WTC11 (cell line): ENCODE results near the gene SPATA32. TPM values are rescaled to one million over a fixed set of nuclear protein-coding genes. Genes with fewer than 3 reads are reported as not detected.

Source experiments
- ATAC-seq: fragments of 200-7000 bp; cut with Tn5 transposase; 2 replicates; pipeline ENCODE4 v1.10.0; 2021; ENCODE audit warnings: mild to moderate bottlenecking, moderate library complexity
- CTCF ChIA-PET: fragments of 300-600 bp; sonication (Branson Sonifier 250); formaldehyde crosslinking; loops from one replicate; lab custom pipeline; 2021; ENCODE audit warnings: antibody characterized with exemption; lab: Charles Lee
- POLR2A ChIA-PET: fragments of 350-600 bp; sonication (Branson Sonifier 250); formaldehyde crosslinking; loops from one replicate; lab custom pipeline; 2021; ENCODE audit warnings: antibody characterized with exemption; lab: Charles Lee
- DNase-seq: peaks from one replicate; pipeline ENCODE4 v3.0.0; 2021; ENCODE audit warnings: low spot score
- H3K27ac Mint-ChIP-seq: 2 replicates; pipeline ENCODE4 v1.8.0; 2021; ENCODE audit warnings: mixed read lengths
- H3K27me3 Mint-ChIP-seq: 2 replicates; pipeline ENCODE4 v1.8.0; 2021; ENCODE audit warnings: low read depth, mild to moderate bottlenecking, moderate library complexity, mixed read lengths
- H3K36me3 Mint-ChIP-seq: 2 replicates; pipeline ENCODE4 v1.8.0; 2021; ENCODE audit warnings: mixed read lengths
- H3K4me1 Mint-ChIP-seq: 2 replicates; pipeline ENCODE4 v1.8.0; 2022; ENCODE audit warnings: mixed read lengths
- H3K4me3 Mint-ChIP-seq: 2 replicates; pipeline ENCODE4 v1.8.0; 2021; ENCODE audit warnings: mild to moderate bottlenecking, moderate library complexity, mixed read lengths
- H3K9me3 Mint-ChIP-seq: 2 replicates; pipeline ENCODE4 v1.8.0; 2021; ENCODE audit warnings: mixed read lengths
- AFF4 ChIP-seq: sonication (generic); formaldehyde crosslinking; IDR thresholded peaks from 2 replicates; pipeline ENCODE4 v1.8.1; 2023; ENCODE audit warnings: mild to moderate bottlenecking, missing genetic modification reagents, borderline replicate concordance
- ATF3 ChIP-seq: sonication (generic); formaldehyde crosslinking; conservative IDR thresholded peaks from 2 replicates; pipeline ENCODE4 v1.8.1; 2022; ENCODE audit warnings: mild to moderate bottlenecking, missing genetic modification reagents
- ATF6 ChIP-seq: sonication (generic); formaldehyde crosslinking; IDR thresholded peaks from 2 replicates; pipeline ENCODE4 v1.8.1; 2023; ENCODE audit warnings: mild to moderate bottlenecking, missing genetic modification reagents
- ETV6 ChIP-seq: sonication (generic); formaldehyde crosslinking; IDR thresholded peaks from 2 replicates; pipeline ENCODE4 v1.8.1; 2022; ENCODE audit warnings: mild to moderate bottlenecking, missing genetic modification reagents
- JAZF1 ChIP-seq: fragments of 250-450 bp; sonication (Bioruptor Pico); IDR thresholded peaks from 2 replicates; pipeline ENCODE4 v1.9.0; 2021; ENCODE audit warnings: moderate library complexity, mild to moderate bottlenecking, inconsistent platforms
- MXD4 ChIP-seq: fragments of 250-450 bp; sonication (Bioruptor Pico); IDR thresholded peaks from 2 replicates; pipeline ENCODE4 v1.8.0; 2021; ENCODE audit warnings: mild to moderate bottlenecking, moderate library complexity, borderline replicate concordance
- NFATC4 ChIP-seq: fragments of 250-450 bp; sonication (Bioruptor Pico); IDR thresholded peaks from 2 replicates; pipeline ENCODE4 v1.9.0; 2021; ENCODE audit warnings: mild to moderate bottlenecking
- RELA ChIP-seq: sonication (generic); formaldehyde crosslinking; IDR thresholded peaks from 2 replicates; pipeline ENCODE4 v1.8.1; 2022; ENCODE audit warnings: missing genetic modification reagents, mild to moderate bottlenecking, borderline replicate concordance
- SOX15 ChIP-seq: fragments of 250-450 bp; sonication (Bioruptor Pico); IDR thresholded peaks from 2 replicates; pipeline ENCODE4 v1.9.0; 2021; ENCODE audit warnings: mild to moderate bottlenecking
- TP53 ChIP-seq: sonication (generic); formaldehyde crosslinking; IDR thresholded peaks from 2 replicates; pipeline ENCODE4 v1.8.1; 2023; ENCODE audit warnings: mild to moderate bottlenecking, missing genetic modification reagents
- ZNF263 ChIP-seq: sonication (generic); formaldehyde crosslinking; IDR thresholded peaks from 2 replicates; pipeline ENCODE4 v1.8.1; 2022; ENCODE audit warnings: low read depth, mild to moderate bottlenecking, moderate library complexity, missing genetic modification reagents
- ZNF423 ChIP-seq: fragments of 250-450 bp; sonication (Bioruptor Pico); IDR thresholded peaks from 2 replicates; pipeline ENCODE4 v2.1.2; 2022; ENCODE audit warnings: mild to moderate bottlenecking, moderate library complexity
- total RNA-seq: library from RNA; stranded (reverse); gene quantifications from 3 replicates; pipeline ENCODE4 v1.2.3, GENCODE V29; 2021
- TF ChIP-seq, protein P1 (sequence below): sonication (generic); formaldehyde crosslinking; IDR thresholded peaks from 2 replicates; pipeline ENCODE4 v1.8.0; 2023; ENCODE audit warnings: missing genetic modification reagents, mild to moderate bottlenecking, borderline replicate concordance
- TF ChIP-seq, protein P2 (sequence below): fragments of 200-600 bp; IDR thresholded peaks from 2 replicates; pipeline ENCODE4 v1.8.0; 2022; ENCODE audit warnings: antibody characterized with exemption
- TF ChIP-seq, protein P3 (sequence below): sonication (generic); formaldehyde crosslinking; IDR thresholded peaks from 2 replicates; pipeline ENCODE4 v1.8.1; 2023; ENCODE audit warnings: mild to moderate bottlenecking, missing genetic modification reagents, moderate library complexity
- TF ChIP-seq, protein P4 (sequence below): sonication (generic); formaldehyde crosslinking; IDR thresholded peaks from 2 replicates; pipeline ENCODE4 v1.8.1; 2022; ENCODE audit warnings: low read depth, mild to moderate bottlenecking, moderate library complexity, missing genetic modification reagents, borderline replicate concordance

SPATA32 gene
- total RNA-seq, 1 experiment from 2014 or later = 0.15 TPM

DNA sequence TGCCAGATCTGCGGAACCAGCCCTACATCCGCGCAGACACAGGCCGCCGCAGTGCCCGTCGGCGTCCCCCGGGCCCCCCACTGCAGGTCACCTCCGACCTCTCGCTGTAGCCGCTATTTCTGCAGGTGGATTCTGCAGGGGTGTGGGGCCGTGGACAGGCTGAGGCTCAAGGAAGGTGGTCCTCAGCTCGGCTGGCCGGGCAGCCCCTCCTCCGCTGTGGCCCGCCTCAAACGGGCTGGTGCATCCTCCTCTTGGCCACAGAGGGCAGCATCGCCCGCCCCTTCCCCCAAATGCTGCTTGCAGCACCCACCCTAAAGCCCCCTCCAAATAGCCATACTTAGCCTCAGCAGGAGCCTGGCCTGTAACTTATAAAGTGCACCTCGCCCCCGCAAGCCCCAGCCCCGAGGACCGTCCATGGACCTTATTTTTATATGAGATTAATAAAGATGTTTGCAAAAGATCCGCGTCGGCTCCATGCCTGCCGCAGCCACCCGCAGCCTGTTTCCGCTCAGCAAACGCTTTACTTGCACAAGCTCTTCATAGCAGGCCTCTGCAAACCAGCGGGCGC, 14.9 kb downstream of the SPATA32 start:
- peak; percentile 73 for DNase-seq
- Mint-ChIP-seq H3K27ac (peak overlapping the region; percentile 80), H3K36me3 (peaks cover 7% of the 10 kb centered on the region), H3K9me3 (no peaks in the 10 kb centered on the region), H3K4me1 (peaks cover 22% of the 10 kb centered on the region)
- TF ChIP-seq, protein P1, sequence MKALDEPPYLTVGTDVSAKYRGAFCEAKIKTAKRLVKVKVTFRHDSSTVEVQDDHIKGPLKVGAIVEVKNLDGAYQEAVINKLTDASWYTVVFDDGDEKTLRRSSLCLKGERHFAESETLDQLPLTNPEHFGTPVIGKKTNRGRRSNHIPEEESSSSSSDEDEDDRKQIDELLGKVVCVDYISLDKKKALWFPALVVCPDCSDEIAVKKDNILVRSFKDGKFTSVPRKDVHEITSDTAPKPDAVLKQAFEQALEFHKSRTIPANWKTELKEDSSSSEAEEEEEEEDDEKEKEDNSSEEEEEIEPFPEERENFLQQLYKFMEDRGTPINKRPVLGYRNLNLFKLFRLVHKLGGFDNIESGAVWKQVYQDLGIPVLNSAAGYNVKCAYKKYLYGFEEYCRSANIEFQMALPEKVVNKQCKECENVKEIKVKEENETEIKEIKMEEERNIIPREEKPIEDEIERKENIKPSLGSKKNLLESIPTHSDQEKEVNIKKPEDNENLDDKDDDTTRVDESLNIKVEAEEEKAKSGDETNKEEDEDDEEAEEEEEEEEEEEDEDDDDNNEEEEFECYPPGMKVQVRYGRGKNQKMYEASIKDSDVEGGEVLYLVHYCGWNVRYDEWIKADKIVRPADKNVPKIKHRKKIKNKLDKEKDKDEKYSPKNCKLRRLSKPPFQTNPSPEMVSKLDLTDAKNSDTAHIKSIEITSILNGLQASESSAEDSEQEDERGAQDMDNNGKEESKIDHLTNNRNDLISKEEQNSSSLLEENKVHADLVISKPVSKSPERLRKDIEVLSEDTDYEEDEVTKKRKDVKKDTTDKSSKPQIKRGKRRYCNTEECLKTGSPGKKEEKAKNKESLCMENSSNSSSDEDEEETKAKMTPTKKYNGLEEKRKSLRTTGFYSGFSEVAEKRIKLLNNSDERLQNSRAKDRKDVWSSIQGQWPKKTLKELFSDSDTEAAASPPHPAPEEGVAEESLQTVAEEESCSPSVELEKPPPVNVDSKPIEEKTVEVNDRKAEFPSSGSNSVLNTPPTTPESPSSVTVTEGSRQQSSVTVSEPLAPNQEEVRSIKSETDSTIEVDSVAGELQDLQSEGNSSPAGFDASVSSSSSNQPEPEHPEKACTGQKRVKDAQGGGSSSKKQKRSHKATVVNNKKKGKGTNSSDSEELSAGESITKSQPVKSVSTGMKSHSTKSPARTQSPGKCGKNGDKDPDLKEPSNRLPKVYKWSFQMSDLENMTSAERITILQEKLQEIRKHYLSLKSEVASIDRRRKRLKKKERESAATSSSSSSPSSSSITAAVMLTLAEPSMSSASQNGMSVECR (CRISPR knock-in tag) = peak; percentile 41; the same call in 1 of the 2 replicates
- TF ChIP-seq, protein P2, sequence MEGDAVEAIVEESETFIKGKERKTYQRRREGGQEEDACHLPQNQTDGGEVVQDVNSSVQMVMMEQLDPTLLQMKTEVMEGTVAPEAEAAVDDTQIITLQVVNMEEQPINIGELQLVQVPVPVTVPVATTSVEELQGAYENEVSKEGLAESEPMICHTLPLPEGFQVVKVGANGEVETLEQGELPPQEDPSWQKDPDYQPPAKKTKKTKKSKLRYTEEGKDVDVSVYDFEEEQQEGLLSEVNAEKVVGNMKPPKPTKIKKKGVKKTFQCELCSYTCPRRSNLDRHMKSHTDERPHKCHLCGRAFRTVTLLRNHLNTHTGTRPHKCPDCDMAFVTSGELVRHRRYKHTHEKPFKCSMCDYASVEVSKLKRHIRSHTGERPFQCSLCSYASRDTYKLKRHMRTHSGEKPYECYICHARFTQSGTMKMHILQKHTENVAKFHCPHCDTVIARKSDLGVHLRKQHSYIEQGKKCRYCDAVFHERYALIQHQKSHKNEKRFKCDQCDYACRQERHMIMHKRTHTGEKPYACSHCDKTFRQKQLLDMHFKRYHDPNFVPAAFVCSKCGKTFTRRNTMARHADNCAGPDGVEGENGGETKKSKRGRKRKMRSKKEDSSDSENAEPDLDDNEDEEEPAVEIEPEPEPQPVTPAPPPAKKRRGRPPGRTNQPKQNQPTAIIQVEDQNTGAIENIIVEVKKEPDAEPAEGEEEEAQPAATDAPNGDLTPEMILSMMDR = peak; percentile 32; the same call in 1 of the 2 replicates
- TF ChIP-seq MXD4 = no peak
- no peak for TF ChIP-seq NFATC4 (CRISPR knock-in tag)
- TF ChIP-seq ETV6 = 0 out of 2 replicates have a peak, but pooled peaks have one; percentile 9
- peak; percentile 11; the same call in 1 of the 2 replicates for TF ChIP-seq TP53
- TF ChIP-seq, all 79 proteins: peak for 4
- CTCF ChIA-PET = interaction anchor here (0.5 to 9.1 kb wide), 35 partner anchors 9 to 184 kb away, joined by 3 to 179 read pairs (median 5); partner anchors contain the start of genes ACBD4, HEXIM1 and MAP3K14
- Mint-ChIP-seq H3K27me3 (peaks cover 2% of the 10 kb centered on the region), H3K4me3 (peak overlapping the region; percentile 83)
- POLR2A ChIA-PET = interaction anchor here (0.8 to 2.4 kb wide), 4 partner anchors 15 to 98 kb away, joined by 3 to 18 read pairs (median 5); partner anchors contain the start of gene HEXIM1
- ATAC-seq = peak; percentile 38

DNA sequence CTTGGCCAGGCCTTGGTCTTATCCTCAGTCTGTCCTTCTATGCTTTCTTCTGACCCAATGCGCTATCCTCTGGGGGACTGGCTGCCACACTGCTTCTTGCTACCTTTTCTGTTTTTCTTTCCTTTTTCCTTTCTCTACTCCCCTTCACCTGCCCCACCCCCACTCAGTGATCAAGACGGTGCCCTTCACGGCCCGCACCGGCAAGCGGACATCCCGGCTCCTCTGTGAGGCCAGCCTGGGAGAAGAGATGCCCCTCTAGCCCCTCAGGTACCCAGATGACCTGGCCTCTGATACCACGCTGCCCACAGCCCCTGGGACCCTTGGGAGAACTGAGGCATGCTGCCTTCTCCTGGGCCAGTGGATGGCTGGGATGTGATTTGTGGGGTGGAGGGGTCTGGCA, 15.6 kb downstream of the SPATA32 start:
- Mint-ChIP-seq H3K4me3 (peak overlapping the region; percentile 83), H3K4me1 (peaks cover 22% of the 10 kb centered on the region), H3K36me3 (peaks cover 7% of the 10 kb centered on the region), H3K27ac (no peak overlapping the region), H3K27me3 (peaks cover 2% of the 10 kb centered on the region), H3K9me3 (no peaks in the 10 kb centered on the region)
- no peak for ATAC-seq
- CTCF ChIA-PET = interaction anchor here (0.5 to 9.1 kb wide), 28 partner anchors 8 to 185 kb away, joined by 3 to 179 read pairs (median 6); partner anchors contain the start of genes ACBD4, HEXIM1 and MAP3K14
- POLR2A ChIA-PET = interaction anchor here (1.6 kb wide), 1 partner anchor 49 kb away, joined by 6 read pairs; no protein-coding TSS in a partner anchor
- TF ChIP-seq, protein P3, sequence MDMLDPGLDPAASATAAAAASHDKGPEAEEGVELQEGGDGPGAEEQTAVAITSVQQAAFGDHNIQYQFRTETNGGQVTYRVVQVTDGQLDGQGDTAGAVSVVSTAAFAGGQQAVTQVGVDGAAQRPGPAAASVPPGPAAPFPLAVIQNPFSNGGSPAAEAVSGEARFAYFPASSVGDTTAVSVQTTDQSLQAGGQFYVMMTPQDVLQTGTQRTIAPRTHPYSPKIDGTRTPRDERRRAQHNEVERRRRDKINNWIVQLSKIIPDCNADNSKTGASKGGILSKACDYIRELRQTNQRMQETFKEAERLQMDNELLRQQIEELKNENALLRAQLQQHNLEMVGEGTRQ (CRISPR knock-in tag) = no peak
- no peak for TF ChIP-seq SOX15 (CRISPR knock-in tag)
- TF ChIP-seq RELA (CRISPR knock-in tag) = no peak
- TF ChIP-seq, protein P4, sequence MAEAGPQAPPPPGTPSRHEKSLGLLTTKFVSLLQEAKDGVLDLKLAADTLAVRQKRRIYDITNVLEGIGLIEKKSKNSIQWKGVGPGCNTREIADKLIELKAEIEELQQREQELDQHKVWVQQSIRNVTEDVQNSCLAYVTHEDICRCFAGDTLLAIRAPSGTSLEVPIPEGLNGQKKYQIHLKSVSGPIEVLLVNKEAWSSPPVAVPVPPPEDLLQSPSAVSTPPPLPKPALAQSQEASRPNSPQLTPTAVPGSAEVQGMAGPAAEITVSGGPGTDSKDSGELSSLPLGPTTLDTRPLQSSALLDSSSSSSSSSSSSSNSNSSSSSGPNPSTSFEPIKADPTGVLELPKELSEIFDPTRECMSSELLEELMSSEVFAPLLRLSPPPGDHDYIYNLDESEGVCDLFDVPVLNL = no peak
- no peak for TF ChIP-seq ZNF263 (CRISPR knock-in tag)
- no peak for TF ChIP-seq ATF6
- TF ChIP-seq JAZF1 (CRISPR knock-in tag) = no peak
- TF ChIP-seq MXD4 = no peak
- no peak for TF ChIP-seq AFF4
- no peak for TF ChIP-seq ATF3
- TF ChIP-seq ZNF423 (CRISPR knock-in tag) = no peak
- DNase-seq = no peak
